ENCODE results near the gene ALLC.
A peak's percentile ranks its signal among the peaks of the same experiment; 100 is the strongest.
"Not testable (repeated sequence)": the region's sequence is repeated elsewhere in the genome, so short reads cannot be mapped to it uniquely, and the experiment has no call there.

ALLC gene

GRCh38 chr2:3657881-3658280 is at the start of gene ALLC:
ALLC (plus strand) TSS chr2:3658200; CDS start chr2:3671158, 12,958 bp downstream.
- no peak within 1 kb of the TSS for H3K27ac ChIP-seq
- TF ChIP-seq CTCF (conservative IDR thresholded peaks at IDR 0.05; ENCODE audit: low read depth) = no peak
- DNase-seq (ENCODE audit: low spot score) = no peak
- CTCF ChIA-PET = no interaction called here
- POLR2A ChIA-PET (ENCODE audit: low non-redundant PET) = no interaction called here

- no peak for DNase-seq (ENCODE audit: low spot score)
- no peak for TF ChIP-seq CTCF (conservative IDR thresholded peaks at IDR 0.05; ENCODE audit: low read depth)
- H3K27ac ChIP-seq = 0 out of 2 replicates have a peak overlapping the region, but pooled peaks have one; percentile 18
- ChIA-PET CTCF (no interaction called here), POLR2A (ENCODE audit: low non-redundant PET) (no interaction called here)
These were observed 49.4 kb upstream of the ALLC start for GRCh38 chr2:3608373-3609278.

GRCh38 chr2:3609279-3609673 is 48.7 kb upstream of the ALLC start:
- H3K27ac ChIP-seq; POLR2A ChIA-PET (ENCODE audit: low non-redundant PET); CTCF ChIA-PET; DNase-seq (ENCODE audit: low spot score): not testable (repeated sequence)

GRCh38 chr2:3610415-3610814 is 47.6 kb upstream of the ALLC start:
- TF ChIP-seq CTCF (conservative IDR thresholded peaks at IDR 0.05; ENCODE audit: low read depth) = no peak
- no peak for DNase-seq (ENCODE audit: low spot score)
- H3K27ac ChIP-seq = no peak overlapping the region
- ChIA-PET POLR2A (ENCODE audit: low non-redundant PET) (no interaction called here), CTCF (no interaction called here)

- no peak for TF ChIP-seq CTCF (conservative IDR thresholded peaks at IDR 0.05; ENCODE audit: low read depth)
- CTCF ChIA-PET = interaction anchor here (0.6 kb wide), 1 partner anchor 15 kb away, joined by 3 read pairs; no protein-coding TSS in a partner anchor
- POLR2A ChIA-PET (ENCODE audit: low non-redundant PET) = no interaction called here
These were observed 47.0 kb upstream of the ALLC start for GRCh38 chr2:3610881-3611505.

GRCh38 chr2:3611589-3611988 is 46.4 kb upstream of the ALLC start:
- ChIA-PET POLR2A (ENCODE audit: low non-redundant PET) (no interaction called here), CTCF (interaction anchor here (0.6 kb wide), 1 partner anchor 14 kb away, joined by 3 read pairs; no protein-coding TSS in a partner anchor)
- TF ChIP-seq CTCF (conservative IDR thresholded peaks at IDR 0.05; ENCODE audit: low read depth) = no peak
- H3K27ac ChIP-seq = no peak overlapping the region
- DNase-seq (ENCODE audit: low spot score) = no peak

More at GRCh38 chr2:3610881-3611505, 47.0 kb upstream of the ALLC start:
- H3K27ac ChIP-seq = no peak overlapping the region
- DNase-seq (ENCODE audit: low spot score) = no peak
